HEK293 (cell line): ENCODE measurements around the gene RIMS1.

Experiments used
- CTCF ChIA-PET: fragments of 350-600 bp; formaldehyde crosslinking; extraction: SDS; loops from one replicate; lab custom pipeline; 2021; ENCODE audit warnings: antibody characterized with exemption; lab: Yijun Ruan, JAX
- POLR2A ChIA-PET: fragments of 300-600 bp; formaldehyde crosslinking; extraction: SDS; loops from one replicate; lab custom pipeline; 2020; ENCODE audit warnings: antibody characterized with exemption, inconsistent platforms; lab: Yijun Ruan, JAX
- H3K27ac ChIP-seq: fragments of 200-500 bp; sonication (Bioruptor generic); 2 replicates; pipeline ENCODE4 v1.5.1; 2014; ENCODE audit warnings: low read depth, low read length, control low read depth, inconsistent platforms; ENCODE audit errors: extremely low read depth
- H3K36me3 ChIP-seq, 2 experiments: fragments of 200-500 bp in 1 of 2; sonication (Bioruptor generic) in 1 of 2; 1 replicate in 1 of 2; 2 replicates in 1 of 2; pipeline ENCODE4 v1.5.1; 2014 to 2017; ENCODE audit warnings: inconsistent platforms in 2 of 2, low read length in 2 of 2; ENCODE audit not compliant: control insufficient read depth in 2 of 2, insufficient read depth in 1 of 2
- H3K4me1 ChIP-seq: fragments of 200-500 bp; sonication (Bioruptor generic); 2 replicates; pipeline ENCODE4 v1.5.1; 2014; ENCODE audit warnings: mild to moderate bottlenecking, low read length, inconsistent platforms; ENCODE audit not compliant: control insufficient read depth, insufficient read depth
- H3K4me3 ChIP-seq: 2 replicates; pipeline ENCODE4 v1.5.1; 2011; ENCODE audit warnings: low read depth, mild to moderate bottlenecking, control low read depth, low read length, moderate library complexity
- H3K9me3 ChIP-seq: fragments of 200-500 bp; sonication (Bioruptor generic); 2 replicates; pipeline ENCODE4 v1.5.1; 2014; ENCODE audit warnings: low read depth, low read length, inconsistent platforms; ENCODE audit not compliant: control insufficient read depth, insufficient read depth
- HOXD13 ChIP-seq: sonication (generic); formaldehyde crosslinking; IDR thresholded peaks from 2 replicates; pipeline ENCODE4 v1.8.0; 2022; ENCODE audit warnings: missing genetic modification reagents, borderline replicate concordance
- MYNN ChIP-seq: fragments of 450-650 bp; formaldehyde crosslinking; IDR thresholded peaks from 2 replicates; pipeline ENCODE4 v1.5.1; 2016; ENCODE audit warnings: missing biosample characterization, missing genetic modification characterization, borderline replicate concordance
- OVOL3 ChIP-seq: fragments of 450-650 bp; formaldehyde crosslinking; IDR thresholded peaks from 2 replicates; pipeline ENCODE4 v1.5.1; 2016; ENCODE audit warnings: missing biosample characterization, missing genetic modification characterization
- PRDM1 ChIP-seq: fragments of 450-650 bp; formaldehyde crosslinking; IDR thresholded peaks from 2 replicates; pipeline ENCODE4; 2016; ENCODE audit warnings: missing biosample characterization, missing genetic modification characterization
- SALL2 ChIP-seq: fragments of 450-650 bp; formaldehyde crosslinking; IDR thresholded peaks from 2 replicates; pipeline ENCODE4 v1.5.0; 2017; ENCODE audit warnings: missing biosample characterization, mild to moderate bottlenecking, missing genetic modification characterization, borderline replicate concordance
- YY2 ChIP-seq: fragments of 450-650 bp; formaldehyde crosslinking; IDR thresholded peaks from 2 replicates; pipeline ENCODE4 v1.5.1; 2016; ENCODE audit warnings: missing biosample characterization, missing genetic modification characterization
- ZBTB7A ChIP-seq: fragments of 450-650 bp; formaldehyde crosslinking; IDR thresholded peaks from 2 replicates; pipeline ENCODE4 v1.5.1; 2016; ENCODE audit warnings: low read depth, missing biosample characterization, missing genetic modification characterization
- ZNF138 ChIP-seq: fragments of 450-650 bp; formaldehyde crosslinking; IDR thresholded peaks from 2 replicates; pipeline ENCODE4 v1.5.1; 2016; ENCODE audit warnings: missing biosample characterization, missing genetic modification characterization, borderline replicate concordance
- ZNF292 ChIP-seq: fragments of 450-650 bp; formaldehyde crosslinking; IDR thresholded peaks from 2 replicates; pipeline ENCODE4 v1.5.1; 2016; ENCODE audit warnings: low read depth, missing biosample characterization, missing genetic modification characterization, borderline replicate concordance
- ZNF311 ChIP-seq: fragments of 450-650 bp; formaldehyde crosslinking; IDR thresholded peaks from 2 replicates; pipeline ENCODE4 v1.5.1; 2017; ENCODE audit warnings: missing biosample characterization, missing genetic modification characterization, borderline replicate concordance
- ZNF404 ChIP-seq: fragments of 450-650 bp; formaldehyde crosslinking; IDR thresholded peaks from 2 replicates; pipeline ENCODE4 v1.5.1; 2017; ENCODE audit warnings: missing biosample characterization, missing genetic modification characterization
- ZNF48 ChIP-seq: fragments of 450-650 bp; formaldehyde crosslinking; IDR thresholded peaks from 2 replicates; pipeline ENCODE4 v1.5.1; 2016; ENCODE audit warnings: missing biosample characterization, missing genetic modification characterization
- ZNF510 ChIP-seq: fragments of 450-650 bp; formaldehyde crosslinking; IDR thresholded peaks from 2 replicates; pipeline ENCODE4 v1.5.1; 2018; ENCODE audit warnings: mild to moderate bottlenecking, missing genetic modification characterization, missing biosample characterization; ENCODE audit not compliant: insufficient replicate concordance
- ZNF610 ChIP-seq: fragments of 450-650 bp; formaldehyde crosslinking; IDR thresholded peaks from 2 replicates; pipeline ENCODE4 v1.5.1; 2016; ENCODE audit warnings: missing biosample characterization, missing genetic modification characterization, borderline replicate concordance
- ZNF843 ChIP-seq: fragments of 450-650 bp; formaldehyde crosslinking; IDR thresholded peaks from 2 replicates; pipeline ENCODE4 v1.5.1; 2016; ENCODE audit warnings: missing biosample characterization, missing genetic modification characterization
- TF ChIP-seq, protein P1 (sequence below): IDR thresholded peaks from 2 replicates; pipeline ENCODE4 v1.6.1; 2011; ENCODE audit warnings: mild to moderate bottlenecking, low read depth, low read length, borderline replicate concordance
- TF ChIP-seq, protein P2 (sequence below): fragments of 450-650 bp; formaldehyde crosslinking; optimal IDR thresholded peaks from 2 replicates; pipeline ENCODE3; 2016; ENCODE audit warnings: missing biosample characterization, mild to moderate bottlenecking, missing genetic modification characterization
- TF ChIP-seq, protein P3 (sequence below): sonication (generic); formaldehyde crosslinking; IDR thresholded peaks from 2 replicates; pipeline ENCODE4 v1.8.1; 2022; ENCODE audit warnings: mild to moderate bottlenecking, moderate library complexity, missing genetic modification reagents
- TF ChIP-seq, protein P4 (sequence below): fragments of 450-650 bp; IDR thresholded peaks from 2 replicates; pipeline ENCODE4 v1.5.1; 2018; ENCODE audit warnings: missing biosample characterization, missing genetic modification characterization
- TF ChIP-seq, protein P5 (sequence below): fragments of 450-650 bp; formaldehyde crosslinking; IDR thresholded peaks from 2 replicates; pipeline ENCODE4 v1.5.1; 2017; ENCODE audit warnings: missing biosample characterization, missing genetic modification characterization

RIMS1 gene

DNA sequence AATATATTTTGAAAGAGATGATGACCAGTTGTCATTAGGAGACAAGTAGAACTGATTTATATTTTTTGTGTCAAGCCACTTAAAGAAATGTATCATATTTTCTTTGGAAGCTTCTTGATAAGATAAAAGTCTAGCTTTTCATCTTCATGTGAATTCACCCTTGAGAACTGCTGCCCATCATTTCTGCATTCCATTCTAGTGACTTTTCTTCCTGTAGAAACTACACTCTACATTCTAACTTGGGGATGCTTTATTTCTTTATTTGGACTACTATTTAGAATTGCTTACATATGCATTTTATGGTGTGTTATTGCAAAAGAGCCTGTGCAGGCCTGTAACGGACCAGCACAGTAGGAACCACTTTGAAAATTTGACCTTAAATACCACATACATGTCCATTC lies 400.6 kb downstream of the RIMS1 start (continued):
- TF ChIP-seq ZNF138 (tag by site-specific recombination) (no peak), YY2 (no peak)
- TF ChIP-seq, protein P1, sequence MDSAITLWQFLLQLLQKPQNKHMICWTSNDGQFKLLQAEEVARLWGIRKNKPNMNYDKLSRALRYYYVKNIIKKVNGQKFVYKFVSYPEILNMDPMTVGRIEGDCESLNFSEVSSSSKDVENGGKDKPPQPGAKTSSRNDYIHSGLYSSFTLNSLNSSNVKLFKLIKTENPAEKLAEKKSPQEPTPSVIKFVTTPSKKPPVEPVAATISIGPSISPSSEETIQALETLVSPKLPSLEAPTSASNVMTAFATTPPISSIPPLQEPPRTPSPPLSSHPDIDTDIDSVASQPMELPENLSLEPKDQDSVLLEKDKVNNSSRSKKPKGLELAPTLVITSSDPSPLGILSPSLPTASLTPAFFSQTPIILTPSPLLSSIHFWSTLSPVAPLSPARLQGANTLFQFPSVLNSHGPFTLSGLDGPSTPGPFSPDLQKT, result no peak

DNA sequence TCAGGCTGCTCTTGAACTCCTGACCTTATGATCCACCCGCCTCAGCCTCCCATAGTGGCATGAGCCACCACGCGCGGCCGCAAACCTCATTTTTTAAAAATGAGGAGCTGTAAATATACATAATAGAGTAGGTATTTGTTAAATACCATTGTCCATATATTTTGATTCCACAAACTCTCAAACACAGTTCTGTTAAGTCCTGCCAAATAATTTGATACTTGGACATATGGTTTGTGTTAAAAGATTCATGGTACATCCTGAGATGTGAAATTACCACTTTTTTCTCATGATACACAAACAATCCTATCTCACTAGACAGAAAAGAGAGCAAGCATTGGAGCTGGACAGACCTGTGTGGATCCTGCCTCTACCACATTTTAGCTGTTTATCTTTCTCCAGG lies 401.5 kb downstream of the RIMS1 start:
- Histone ChIP-seq H3K36me3 (no peaks in the 10 kb centered on the region), H3K4me1 (no peaks in the 10 kb centered on the region), H3K9me3 (no peaks in the 10 kb centered on the region), H3K4me3 (no peak overlapping the region), H3K27ac (no peak overlapping the region)
- CTCF ChIA-PET, result interaction anchor here (1.6 kb wide), 1 partner anchor 17 kb away, joined by 3 read pairs; no protein-coding TSS in a partner anchor
- TF ChIP-seq, protein P2, sequence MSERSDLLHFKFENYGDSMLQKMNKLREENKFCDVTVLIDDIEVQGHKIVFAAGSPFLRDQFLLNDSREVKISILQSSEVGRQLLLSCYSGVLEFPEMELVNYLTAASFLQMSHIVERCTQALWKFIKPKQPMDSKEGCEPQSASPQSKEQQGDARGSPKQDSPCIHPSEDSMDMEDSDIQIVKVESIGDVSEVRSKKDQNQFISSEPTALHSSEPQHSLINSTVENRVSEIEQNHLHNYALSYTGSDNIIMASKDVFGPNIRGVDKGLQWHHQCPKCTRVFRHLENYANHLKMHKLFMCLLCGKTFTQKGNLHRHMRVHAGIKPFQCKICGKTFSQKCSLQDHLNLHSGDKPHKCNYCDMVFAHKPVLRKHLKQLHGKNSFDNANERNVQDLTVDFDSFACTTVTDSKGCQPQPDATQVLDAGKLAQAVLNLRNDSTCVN (tag by site-specific recombination), result no peak
- TF ChIP-seq, protein P3, sequence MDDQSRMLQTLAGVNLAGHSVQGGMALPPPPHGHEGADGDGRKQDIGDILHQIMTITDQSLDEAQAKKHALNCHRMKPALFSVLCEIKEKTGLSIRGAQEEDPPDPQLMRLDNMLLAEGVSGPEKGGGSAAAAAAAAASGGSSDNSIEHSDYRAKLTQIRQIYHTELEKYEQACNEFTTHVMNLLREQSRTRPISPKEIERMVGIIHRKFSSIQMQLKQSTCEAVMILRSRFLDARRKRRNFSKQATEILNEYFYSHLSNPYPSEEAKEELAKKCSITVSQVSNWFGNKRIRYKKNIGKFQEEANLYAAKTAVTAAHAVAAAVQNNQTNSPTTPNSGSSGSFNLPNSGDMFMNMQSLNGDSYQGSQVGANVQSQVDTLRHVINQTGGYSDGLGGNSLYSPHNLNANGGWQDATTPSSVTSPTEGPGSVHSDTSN (CRISPR knock-in tag), result no peak
- TF ChIP-seq, protein P4, sequence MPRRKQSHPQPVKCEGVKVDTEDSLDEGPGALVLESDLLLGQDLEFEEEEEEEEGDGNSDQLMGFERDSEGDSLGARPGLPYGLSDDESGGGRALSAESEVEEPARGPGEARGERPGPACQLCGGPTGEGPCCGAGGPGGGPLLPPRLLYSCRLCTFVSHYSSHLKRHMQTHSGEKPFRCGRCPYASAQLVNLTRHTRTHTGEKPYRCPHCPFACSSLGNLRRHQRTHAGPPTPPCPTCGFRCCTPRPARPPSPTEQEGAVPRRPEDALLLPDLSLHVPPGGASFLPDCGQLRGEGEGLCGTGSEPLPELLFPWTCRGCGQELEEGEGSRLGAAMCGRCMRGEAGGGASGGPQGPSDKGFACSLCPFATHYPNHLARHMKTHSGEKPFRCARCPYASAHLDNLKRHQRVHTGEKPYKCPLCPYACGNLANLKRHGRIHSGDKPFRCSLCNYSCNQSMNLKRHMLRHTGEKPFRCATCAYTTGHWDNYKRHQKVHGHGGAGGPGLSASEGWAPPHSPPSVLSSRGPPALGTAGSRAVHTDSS (tag by site-specific recombination), result no peak
- TF ChIP-seq ZNF48, result no peak
- TF ChIP-seq PRDM1 (tag by site-specific recombination), result no peak
- no peak for TF ChIP-seq OVOL3 (tag by site-specific recombination)
- TF ChIP-seq ZNF292 (tag by site-specific recombination), result no peak
- TF ChIP-seq ZNF843 (tag by site-specific recombination), result no peak
- TF ChIP-seq MYNN (tag by site-specific recombination), result no peak
- TF ChIP-seq, protein P5, sequence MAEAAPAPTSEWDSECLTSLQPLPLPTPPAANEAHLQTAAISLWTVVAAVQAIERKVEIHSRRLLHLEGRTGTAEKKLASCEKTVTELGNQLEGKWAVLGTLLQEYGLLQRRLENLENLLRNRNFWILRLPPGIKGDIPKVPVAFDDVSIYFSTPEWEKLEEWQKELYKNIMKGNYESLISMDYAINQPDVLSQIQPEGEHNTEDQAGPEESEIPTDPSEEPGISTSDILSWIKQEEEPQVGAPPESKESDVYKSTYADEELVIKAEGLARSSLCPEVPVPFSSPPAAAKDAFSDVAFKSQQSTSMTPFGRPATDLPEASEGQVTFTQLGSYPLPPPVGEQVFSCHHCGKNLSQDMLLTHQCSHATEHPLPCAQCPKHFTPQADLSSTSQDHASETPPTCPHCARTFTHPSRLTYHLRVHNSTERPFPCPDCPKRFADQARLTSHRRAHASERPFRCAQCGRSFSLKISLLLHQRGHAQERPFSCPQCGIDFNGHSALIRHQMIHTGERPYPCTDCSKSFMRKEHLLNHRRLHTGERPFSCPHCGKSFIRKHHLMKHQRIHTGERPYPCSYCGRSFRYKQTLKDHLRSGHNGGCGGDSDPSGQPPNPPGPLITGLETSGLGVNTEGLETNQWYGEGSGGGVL (tag by site-specific recombination), result no peak
- no peak for TF ChIP-seq ZNF510 (tag by site-specific recombination)
- TF ChIP-seq ZNF404, result no peak
- no peak for TF ChIP-seq ZNF610 (tag by site-specific recombination)
- no peak for TF ChIP-seq HOXD13 (CRISPR knock-in tag)
- TF ChIP-seq ZNF311 (tag by site-specific recombination), result no peak
- no peak for TF ChIP-seq SALL2 (tag by site-specific recombination)
- no peak for TF ChIP-seq ZBTB7A (tag by site-specific recombination)
- TF ChIP-seq, all 188 proteins: peak for 0
- POLR2A ChIA-PET, result no interaction called here
